ENCODE measurements around the gene PEAK1.

PEAK1 gene

GRCh38 chr15:77243716-77244401, 176.0 kb downstream of the PEAK1 start:
- no peak for DNase-seq (ENCODE audit: low read depth in 1 of 2, low spot score in 1 of 2)
- TF ChIP-seq JUND (IDR thresholded peaks at IDR 0.05; ENCODE audit: low read depth) = no peak
- in situ Hi-C loops (cut with HindIII; ENCODE audit: low pct_unique_long_range_greater_than_20kb, low sequenced_read_pairs) = no loop called here

- TF ChIP-seq JUND (IDR thresholded peaks at IDR 0.05; ENCODE audit: low read depth) = no peak
- in situ Hi-C loops (cut with HindIII; ENCODE audit: low pct_unique_long_range_greater_than_20kb, low sequenced_read_pairs) = no loop called here
- no peak for DNase-seq (ENCODE audit: low read depth in 1 of 2, low spot score in 1 of 2)
Measured at GRCh38 chr15:77243135-77243534, 176.8 kb downstream of the PEAK1 start.

- no peak for TF ChIP-seq JUND (IDR thresholded peaks at IDR 0.05; ENCODE audit: low read depth)
- DNase-seq (ENCODE audit: low read depth in 1 of 2, low spot score in 1 of 2) = no peak
- in situ Hi-C loops (cut with HindIII; ENCODE audit: low pct_unique_long_range_greater_than_20kb, low sequenced_read_pairs) = no loop called here
Measured at GRCh38 chr15:77239882-77240608, 179.9 kb downstream of the PEAK1 start.

- DNase-seq (ENCODE audit: low read depth in 1 of 2, low spot score in 1 of 2) = no peak
- no peak for TF ChIP-seq JUND (IDR thresholded peaks at IDR 0.05; ENCODE audit: low read depth)
- in situ Hi-C loops (cut with HindIII; ENCODE audit: low pct_unique_long_range_greater_than_20kb, low sequenced_read_pairs) = no loop called here
Measured at GRCh38 chr15:77235566-77235965, 184.3 kb downstream of the PEAK1 start.

DNA sequence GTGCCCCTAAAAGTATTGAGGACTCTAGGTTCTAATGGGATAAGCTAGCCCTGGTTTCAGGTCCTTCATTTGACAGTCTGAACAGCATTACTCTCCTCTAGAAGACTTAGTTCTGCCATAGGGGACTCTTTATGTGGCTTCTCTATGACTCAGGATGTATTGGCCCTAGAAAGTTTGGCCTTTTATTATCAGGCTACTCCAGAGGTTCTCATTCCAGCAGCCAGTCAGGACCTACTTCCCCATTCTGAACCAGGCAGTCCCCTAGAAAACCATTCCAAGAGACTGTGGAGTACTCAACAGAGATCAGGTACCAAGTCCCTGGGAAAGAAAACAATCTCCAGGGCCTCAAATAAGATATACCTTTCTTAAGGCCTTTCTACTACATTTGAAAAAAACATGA, 191.1 kb downstream of the PEAK1 start:
- DNase-seq (ENCODE audit: low read depth in 1 of 2, low spot score in 1 of 2) = no peak
- TF ChIP-seq JUND (IDR thresholded peaks at IDR 0.05; ENCODE audit: low read depth) = no peak
- in situ Hi-C loops (cut with HindIII; ENCODE audit: low pct_unique_long_range_greater_than_20kb, low sequenced_read_pairs) = no loop called here

DNA sequence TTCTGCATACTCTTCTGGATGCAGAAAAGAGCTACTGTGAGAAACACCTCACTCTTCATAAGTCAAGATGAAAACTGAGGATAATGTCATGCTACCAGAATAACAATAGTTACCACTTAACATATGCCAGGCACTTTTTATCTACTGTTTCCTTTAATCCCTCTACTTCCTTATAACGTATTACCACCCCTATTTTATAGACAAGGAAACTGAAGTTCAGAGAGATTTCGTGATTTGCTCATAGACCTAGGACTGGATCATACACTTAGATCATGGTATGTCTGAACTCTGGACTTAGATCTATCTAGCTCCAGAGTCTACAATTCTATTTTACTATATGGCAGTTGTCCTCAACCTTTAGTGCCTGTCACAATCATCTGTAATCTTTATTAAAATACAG, 193.3 kb downstream of the PEAK1 start:
- no peak for DNase-seq (ENCODE audit: low read depth in 1 of 2, low spot score in 1 of 2)
- TF ChIP-seq JUND (IDR thresholded peaks at IDR 0.05; ENCODE audit: low read depth) = no peak
- in situ Hi-C loops (cut with HindIII; ENCODE audit: low pct_unique_long_range_greater_than_20kb, low sequenced_read_pairs) = no loop called here

- in situ Hi-C loops (cut with HindIII; ENCODE audit: low pct_unique_long_range_greater_than_20kb, low sequenced_read_pairs) = no loop called here
- DNase-seq (ENCODE audit: low read depth in 1 of 2, low spot score in 1 of 2) = no peak
- TF ChIP-seq JUND (IDR thresholded peaks at IDR 0.05; ENCODE audit: low read depth) = no peak
Measured at GRCh38 chr15:77225646-77226045, 194.3 kb downstream of the PEAK1 start.

DNA sequence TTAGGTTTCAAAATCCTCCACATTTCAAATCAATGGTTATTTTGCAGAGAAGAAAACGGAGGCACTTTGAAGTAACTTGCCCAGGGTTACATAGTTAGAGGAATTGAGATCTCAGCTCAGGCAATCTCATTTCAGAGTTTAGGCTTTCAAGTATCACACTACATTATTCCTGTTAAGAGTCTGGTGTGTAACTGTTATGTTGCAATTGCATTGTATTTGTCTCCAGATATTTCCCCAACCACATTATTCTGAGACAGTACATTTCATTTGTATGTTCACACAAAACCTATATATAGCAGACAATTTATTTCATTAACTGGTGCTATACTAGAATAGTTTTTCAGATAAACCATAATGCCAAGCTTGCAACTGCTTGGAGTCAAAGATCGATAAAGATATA, 194.8 kb downstream of the PEAK1 start:
- DNase-seq (ENCODE audit: low read depth in 1 of 2, low spot score in 1 of 2) = no peak
- in situ Hi-C loops (cut with HindIII; ENCODE audit: low pct_unique_long_range_greater_than_20kb, low sequenced_read_pairs) = no loop called here
- TF ChIP-seq JUND (IDR thresholded peaks at IDR 0.05; ENCODE audit: low read depth) = no peak

DNA sequence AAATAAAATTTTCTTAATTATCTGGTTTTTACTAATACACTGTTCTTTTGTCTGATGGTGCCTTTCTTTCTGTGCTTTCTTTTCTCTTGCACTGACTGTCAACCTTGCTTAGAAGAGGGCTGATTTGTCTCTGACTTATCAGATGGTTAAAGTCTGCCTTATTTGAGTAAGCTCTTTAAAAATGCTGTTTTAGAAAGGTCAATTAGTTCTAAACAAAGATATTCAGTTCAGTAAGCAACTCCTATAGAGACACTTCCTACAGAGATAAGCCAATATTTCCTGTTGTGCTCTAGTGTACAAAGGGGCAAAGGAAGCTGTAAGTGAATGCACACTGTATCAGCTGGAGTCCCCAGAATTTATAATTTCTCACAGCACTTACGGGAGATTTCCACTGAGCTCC, 195.6 kb downstream of the PEAK1 start:
- TF ChIP-seq JUND (IDR thresholded peaks at IDR 0.05; ENCODE audit: low read depth) = no peak
- in situ Hi-C loops (cut with HindIII; ENCODE audit: low pct_unique_long_range_greater_than_20kb, low sequenced_read_pairs) = no loop called here
- DNase-seq (ENCODE audit: low read depth in 1 of 2, low spot score in 1 of 2) = no peak

- TF ChIP-seq JUND (IDR thresholded peaks at IDR 0.05; ENCODE audit: low read depth) = no peak
- in situ Hi-C loops (cut with HindIII; ENCODE audit: low pct_unique_long_range_greater_than_20kb, low sequenced_read_pairs) = no loop called here
Measured at GRCh38 chr15:77221708-77222107, 198.2 kb downstream of the PEAK1 start.

GRCh38 chr15:77221174-77221573, 198.7 kb downstream of the PEAK1 start:
- TF ChIP-seq JUND (IDR thresholded peaks at IDR 0.05; ENCODE audit: low read depth) = no peak
- no peak for DNase-seq (ENCODE audit: low read depth in 1 of 2, low spot score in 1 of 2)
- in situ Hi-C loops (cut with HindIII; ENCODE audit: low pct_unique_long_range_greater_than_20kb, low sequenced_read_pairs) = no loop called here

More at GRCh38 chr15:77221708-77222107, 198.2 kb downstream of the PEAK1 start:
- no peak for DNase-seq (ENCODE audit: low read depth in 1 of 2, low spot score in 1 of 2)

DNA sequence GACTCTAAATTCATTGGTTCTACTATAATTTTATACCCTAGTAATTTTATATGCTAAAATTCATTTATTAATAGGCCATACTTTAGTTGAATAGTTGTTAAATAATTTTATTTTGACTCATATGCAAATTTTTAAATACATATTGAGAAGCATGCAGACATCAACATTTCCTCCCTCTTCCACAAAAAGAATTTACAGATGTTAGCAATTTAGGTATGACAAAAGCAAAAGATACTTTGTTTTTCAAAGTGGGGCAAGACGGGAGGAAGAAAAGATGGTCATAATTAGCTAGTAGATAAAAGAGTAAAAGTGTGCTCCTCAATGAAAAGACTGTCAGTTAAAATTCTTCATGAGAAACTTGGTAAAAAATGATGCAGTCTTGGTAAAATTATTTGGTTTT, 200.1 kb downstream of the PEAK1 start:
- in situ Hi-C loops (cut with HindIII; ENCODE audit: low pct_unique_long_range_greater_than_20kb, low sequenced_read_pairs) = no loop called here
- no peak for DNase-seq (ENCODE audit: low read depth in 1 of 2, low spot score in 1 of 2)
- no peak for TF ChIP-seq JUND (IDR thresholded peaks at IDR 0.05; ENCODE audit: low read depth)

DNA sequence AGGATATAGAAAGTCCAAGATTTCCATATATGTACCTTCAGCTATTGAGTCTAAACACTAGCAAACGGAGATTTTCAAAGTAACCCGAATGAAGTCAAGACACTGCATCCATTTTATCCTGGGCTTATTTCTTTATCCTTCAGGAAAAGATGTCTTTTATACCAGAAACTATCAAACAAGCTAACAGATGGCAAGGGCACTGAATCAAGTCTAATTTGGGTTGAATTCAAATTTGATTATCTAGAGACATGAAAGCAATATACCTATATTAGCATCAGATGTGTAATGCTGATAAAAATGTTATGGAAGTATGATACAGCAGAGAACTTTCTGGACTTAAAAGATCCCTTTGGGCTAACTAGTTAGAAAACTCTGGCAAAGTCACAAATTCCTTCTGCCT, 210.7 kb downstream of the PEAK1 start:
- DNase-seq (ENCODE audit: low read depth in 1 of 2, low spot score in 1 of 2) = no peak
- no peak for TF ChIP-seq JUND (IDR thresholded peaks at IDR 0.05; ENCODE audit: low read depth)
- in situ Hi-C loops (cut with HindIII; ENCODE audit: low pct_unique_long_range_greater_than_20kb, low sequenced_read_pairs) = no loop called here
